Esophagus muscularis mucosa (tissue), 4 donors: ENCODE results near the gene NUTF2.

Experiments
- EP300 ChIP-seq: sonication (generic); formaldehyde crosslinking; IDR thresholded peaks from one replicate; pipeline ENCODE4 v1.6.1; 2017; ENCODE audit warnings: antibody characterized with exemption
- POLR2A ChIP-seq: fragments of 450-650 bp; IDR thresholded peaks from one replicate; pipeline ENCODE4 v1.6.1; 2017; ENCODE audit warnings: antibody characterized with exemption, moderate library complexity, mild to moderate bottlenecking, low read depth
- POLR2AphosphoS5 ChIP-seq, 2 donors: sonication (generic); formaldehyde crosslinking; IDR thresholded peaks; one replicate each; pipeline ENCODE4 v1.6.1; 2017; ENCODE audit warnings: antibody characterized with exemption in 2 of 2
- TF ChIP-seq, protein P1 (sequence below), 3 experiments: fragments of 200-600 bp in 2 of 3; fragments of 450-650 bp in 1 of 3; sonication (generic) in 2 of 3; IDR thresholded peaks; one replicate each; pipeline ENCODE4 v1.5.1; 2017 to 2019; ENCODE audit warnings: antibody characterized with exemption in 3 of 3, mild to moderate bottlenecking in 2 of 3, moderate library complexity in 1 of 3

DNA sequence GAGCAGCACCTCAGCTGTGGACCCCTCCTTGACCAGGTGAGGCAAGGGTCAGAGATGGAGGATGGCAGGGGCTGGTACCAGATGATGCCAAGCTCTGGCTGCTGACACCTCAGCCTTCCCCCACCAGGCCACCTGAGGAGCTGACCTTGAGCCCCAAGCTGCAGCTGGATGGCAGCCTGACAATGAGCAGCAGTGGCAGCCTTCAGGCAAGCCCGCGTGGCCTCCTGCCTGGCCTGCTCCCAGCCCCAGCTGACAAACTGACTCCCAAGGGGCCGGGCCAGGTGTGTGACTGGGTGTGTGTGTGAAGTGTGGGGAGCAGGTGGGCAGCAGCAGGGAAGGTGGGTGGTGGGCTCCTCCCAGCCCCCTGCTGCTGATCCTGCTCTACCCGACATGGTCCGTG, 33.2 kb downstream of the NUTF2 start:
- TF ChIP-seq EP300 (no peak), POLR2A (no peak), POLR2AphosphoS5 (IDR thresholded peaks at IDR 0.05) (no peak)
- TF ChIP-seq, protein P1, sequence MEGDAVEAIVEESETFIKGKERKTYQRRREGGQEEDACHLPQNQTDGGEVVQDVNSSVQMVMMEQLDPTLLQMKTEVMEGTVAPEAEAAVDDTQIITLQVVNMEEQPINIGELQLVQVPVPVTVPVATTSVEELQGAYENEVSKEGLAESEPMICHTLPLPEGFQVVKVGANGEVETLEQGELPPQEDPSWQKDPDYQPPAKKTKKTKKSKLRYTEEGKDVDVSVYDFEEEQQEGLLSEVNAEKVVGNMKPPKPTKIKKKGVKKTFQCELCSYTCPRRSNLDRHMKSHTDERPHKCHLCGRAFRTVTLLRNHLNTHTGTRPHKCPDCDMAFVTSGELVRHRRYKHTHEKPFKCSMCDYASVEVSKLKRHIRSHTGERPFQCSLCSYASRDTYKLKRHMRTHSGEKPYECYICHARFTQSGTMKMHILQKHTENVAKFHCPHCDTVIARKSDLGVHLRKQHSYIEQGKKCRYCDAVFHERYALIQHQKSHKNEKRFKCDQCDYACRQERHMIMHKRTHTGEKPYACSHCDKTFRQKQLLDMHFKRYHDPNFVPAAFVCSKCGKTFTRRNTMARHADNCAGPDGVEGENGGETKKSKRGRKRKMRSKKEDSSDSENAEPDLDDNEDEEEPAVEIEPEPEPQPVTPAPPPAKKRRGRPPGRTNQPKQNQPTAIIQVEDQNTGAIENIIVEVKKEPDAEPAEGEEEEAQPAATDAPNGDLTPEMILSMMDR (IDR thresholded peaks at IDR 0.05) = no peak
